K562 (cell line): ENCODE data around the gene CA7. TPM values are rescaled to one million over a fixed set of nuclear protein-coding genes. Genes with fewer than 3 reads are reported as not detected.

Source experiments
- FOXK1 ChIP-seq: sonication (generic); formaldehyde crosslinking; IDR thresholded peaks from 2 replicates; pipeline ENCODE4 v1.8.0; 2022; ENCODE audit warnings: missing genetic modification reagents, mild to moderate bottlenecking, borderline replicate concordance
- MYNN ChIP-seq, 2 experiments: sonication (generic); formaldehyde crosslinking in 1 of 2; IDR thresholded peaks; 2 replicates each; pipeline versions ENCODE4 v1.5.0 to v1.6.1; 2016 to 2020; ENCODE audit warnings: antibody characterized with exemption in 1 of 2, missing genetic modification reagents in 1 of 2
- RB1 ChIP-seq: fragments of 450-650 bp; IDR thresholded peaks from 2 replicates; pipeline ENCODE4 v1.6.1; 2017; ENCODE audit warnings: low read depth, mild to moderate bottlenecking
- RBM15 ChIP-seq: fragments of 200-400 bp; formaldehyde crosslinking; IDR thresholded peaks from 2 replicates; pipeline ENCODE4 v1.6.1; 2018; ENCODE audit warnings: mild to moderate bottlenecking, low read length, moderate library complexity; ENCODE audit not compliant: insufficient read depth
- ZFPM2 ChIP-seq: fragments of 250-450 bp; sonication (Bioruptor Pico); IDR thresholded peaks from 2 replicates; pipeline ENCODE4 v1.5.1; 2022; ENCODE audit warnings: mild to moderate bottlenecking
- polyA plus RNA-seq, 8 experiments: library from polyadenylated mRNA; depleted of rRNA in 4 of 8; stranded (reverse) in 5 of 8; unstranded in 3 of 8; fragments of >200 nt; fragmentation: Nextera tagmentation in 2 of 8; fragmentation: Illumina TruSeq in 1 of 8; extraction: Ambion mirVana in 2 of 8; extraction: Trizol in 1 of 8; gene quantifications; 2 replicates each; pipeline versions ENCODE4 v1.2.1 to v1.2.3, GENCODE V29; 2011 to 2014; ENCODE audit warnings: inconsistent platforms in 1 of 8, missing spikeins in 1 of 8
- total RNA-seq, 7 experiments: library from RNA; depleted of rRNA in 6 of 7; stranded (reverse); fragments of >200 nt in 6 of 7; fragmentation: Illumina TruSeq in 2 of 7; extraction: Trizol in 2 of 7; gene quantifications; 2 replicates each; pipeline versions ENCODE4 v1.2.1 to v1.2.3, GENCODE V29; 2011 to 2021; ENCODE audit warnings: low replicate concordance in 1 of 7
- TF ChIP-seq, protein P1 (sequence below): fragments of 150-350 bp; IDR thresholded peaks from 2 replicates; pipeline ENCODE4 v1.6.1; 2014; ENCODE audit warnings: low read depth, mild to moderate bottlenecking, low read length, borderline replicate concordance
- TF ChIP-seq, protein P2 (sequence below), 2 experiments: fragments of 450-650 bp; IDR thresholded peaks; 2 replicates each; pipeline ENCODE4 v1.6.1; 2016; ENCODE audit warnings: mild to moderate bottlenecking in 2 of 2, borderline replicate concordance in 1 of 2, low read depth in 1 of 2, moderate library complexity in 1 of 2
- TF ChIP-seq, protein P3 (sequence below), 3 experiments: fragments of 200-800 bp in 1 of 3; sonication (Bioruptor generic) in 1 of 3; sonication (generic) in 1 of 3; formaldehyde crosslinking in 1 of 3; IDR thresholded peaks; 2 replicates each; pipeline versions ENCODE4 v1.6.1 to v1.8.0; 2016 to 2022; ENCODE audit warnings: mild to moderate bottlenecking in 2 of 3, missing compliant biosample characterization in 2 of 3, missing genetic modification characterization in 2 of 3, missing genetic modification reagents in 1 of 3

The CA7 gene
- total and polyA plus RNA-seq, 9 of the 15 experiments (the other 6 are each of a cell fraction or from before 2014, with no cell fraction given), result 0.03 to 0.07 (median 0.05) TPM; not detected in 5

DNA sequence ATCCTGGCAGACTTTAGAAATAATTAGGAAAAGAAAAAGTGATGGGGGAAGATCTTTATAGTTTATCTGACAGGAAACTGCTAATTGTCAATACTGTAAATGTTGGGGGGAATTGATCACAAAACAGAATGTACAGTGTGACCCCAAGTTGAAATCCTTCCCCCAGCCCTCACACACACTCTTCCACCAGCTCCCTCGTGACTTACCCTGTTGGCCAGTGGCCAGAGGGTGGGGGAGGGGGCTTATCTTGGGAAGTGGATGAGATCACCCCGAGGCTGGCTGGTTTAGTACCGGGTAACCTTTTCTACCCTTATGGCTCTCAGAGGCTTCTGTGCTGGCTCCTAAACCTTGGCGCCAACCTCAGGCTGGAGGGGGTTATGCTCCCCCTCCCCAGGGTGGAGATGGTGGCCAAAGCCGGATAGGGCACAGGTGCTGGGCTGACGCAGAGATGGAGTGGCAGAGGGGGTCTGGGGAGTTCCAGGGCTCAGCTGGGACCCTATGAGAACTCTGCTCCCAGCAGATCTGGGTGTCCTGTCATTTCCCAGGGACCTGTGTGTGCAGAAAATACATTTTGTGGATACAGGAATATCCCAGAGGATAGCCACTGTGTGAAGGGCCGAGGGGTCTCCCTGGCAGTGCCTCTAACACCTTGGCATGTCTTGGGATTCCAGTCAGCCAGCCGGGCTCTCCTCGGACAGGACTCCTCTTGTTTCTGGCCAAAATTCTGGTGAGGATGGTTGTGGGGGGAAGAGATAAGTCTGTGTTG, 55.9 kb downstream of the CA7 start (continued):
- TF ChIP-seq, protein P1, sequence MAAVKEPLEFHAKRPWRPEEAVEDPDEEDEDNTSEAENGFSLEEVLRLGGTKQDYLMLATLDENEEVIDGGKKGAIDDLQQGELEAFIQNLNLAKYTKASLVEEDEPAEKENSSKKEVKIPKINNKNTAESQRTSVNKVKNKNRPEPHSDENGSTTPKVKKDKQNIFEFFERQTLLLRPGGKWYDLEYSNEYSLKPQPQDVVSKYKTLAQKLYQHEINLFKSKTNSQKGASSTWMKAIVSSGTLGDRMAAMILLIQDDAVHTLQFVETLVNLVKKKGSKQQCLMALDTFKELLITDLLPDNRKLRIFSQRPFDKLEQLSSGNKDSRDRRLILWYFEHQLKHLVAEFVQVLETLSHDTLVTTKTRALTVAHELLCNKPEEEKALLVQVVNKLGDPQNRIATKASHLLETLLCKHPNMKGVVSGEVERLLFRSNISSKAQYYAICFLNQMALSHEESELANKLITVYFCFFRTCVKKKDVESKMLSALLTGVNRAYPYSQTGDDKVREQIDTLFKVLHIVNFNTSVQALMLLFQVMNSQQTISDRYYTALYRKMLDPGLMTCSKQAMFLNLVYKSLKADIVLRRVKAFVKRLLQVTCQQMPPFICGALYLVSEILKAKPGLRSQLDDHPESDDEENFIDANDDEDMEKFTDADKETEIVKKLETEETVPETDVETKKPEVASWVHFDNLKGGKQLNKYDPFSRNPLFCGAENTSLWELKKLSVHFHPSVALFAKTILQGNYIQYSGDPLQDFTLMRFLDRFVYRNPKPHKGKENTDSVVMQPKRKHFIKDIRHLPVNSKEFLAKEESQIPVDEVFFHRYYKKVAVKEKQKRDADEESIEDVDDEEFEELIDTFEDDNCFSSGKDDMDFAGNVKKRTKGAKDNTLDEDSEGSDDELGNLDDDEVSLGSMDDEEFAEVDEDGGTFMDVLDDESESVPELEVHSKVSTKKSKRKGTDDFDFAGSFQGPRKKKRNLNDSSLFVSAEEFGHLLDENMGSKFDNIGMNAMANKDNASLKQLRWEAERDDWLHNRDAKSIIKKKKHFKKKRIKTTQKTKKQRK, result no peak
- TF ChIP-seq MYNN (IDR thresholded peaks at IDR 0.05), result peak; percentile 72
- TF ChIP-seq MYNN (CRISPR knock-in tag; IDR thresholded peaks at IDR 0.05), result no peak
- TF ChIP-seq RB1, result no peak
- TF ChIP-seq FOXK1 (CRISPR knock-in tag), result no peak
- TF ChIP-seq ZFPM2 (CRISPR knock-in tag), result no peak
- TF ChIP-seq, protein P2, sequence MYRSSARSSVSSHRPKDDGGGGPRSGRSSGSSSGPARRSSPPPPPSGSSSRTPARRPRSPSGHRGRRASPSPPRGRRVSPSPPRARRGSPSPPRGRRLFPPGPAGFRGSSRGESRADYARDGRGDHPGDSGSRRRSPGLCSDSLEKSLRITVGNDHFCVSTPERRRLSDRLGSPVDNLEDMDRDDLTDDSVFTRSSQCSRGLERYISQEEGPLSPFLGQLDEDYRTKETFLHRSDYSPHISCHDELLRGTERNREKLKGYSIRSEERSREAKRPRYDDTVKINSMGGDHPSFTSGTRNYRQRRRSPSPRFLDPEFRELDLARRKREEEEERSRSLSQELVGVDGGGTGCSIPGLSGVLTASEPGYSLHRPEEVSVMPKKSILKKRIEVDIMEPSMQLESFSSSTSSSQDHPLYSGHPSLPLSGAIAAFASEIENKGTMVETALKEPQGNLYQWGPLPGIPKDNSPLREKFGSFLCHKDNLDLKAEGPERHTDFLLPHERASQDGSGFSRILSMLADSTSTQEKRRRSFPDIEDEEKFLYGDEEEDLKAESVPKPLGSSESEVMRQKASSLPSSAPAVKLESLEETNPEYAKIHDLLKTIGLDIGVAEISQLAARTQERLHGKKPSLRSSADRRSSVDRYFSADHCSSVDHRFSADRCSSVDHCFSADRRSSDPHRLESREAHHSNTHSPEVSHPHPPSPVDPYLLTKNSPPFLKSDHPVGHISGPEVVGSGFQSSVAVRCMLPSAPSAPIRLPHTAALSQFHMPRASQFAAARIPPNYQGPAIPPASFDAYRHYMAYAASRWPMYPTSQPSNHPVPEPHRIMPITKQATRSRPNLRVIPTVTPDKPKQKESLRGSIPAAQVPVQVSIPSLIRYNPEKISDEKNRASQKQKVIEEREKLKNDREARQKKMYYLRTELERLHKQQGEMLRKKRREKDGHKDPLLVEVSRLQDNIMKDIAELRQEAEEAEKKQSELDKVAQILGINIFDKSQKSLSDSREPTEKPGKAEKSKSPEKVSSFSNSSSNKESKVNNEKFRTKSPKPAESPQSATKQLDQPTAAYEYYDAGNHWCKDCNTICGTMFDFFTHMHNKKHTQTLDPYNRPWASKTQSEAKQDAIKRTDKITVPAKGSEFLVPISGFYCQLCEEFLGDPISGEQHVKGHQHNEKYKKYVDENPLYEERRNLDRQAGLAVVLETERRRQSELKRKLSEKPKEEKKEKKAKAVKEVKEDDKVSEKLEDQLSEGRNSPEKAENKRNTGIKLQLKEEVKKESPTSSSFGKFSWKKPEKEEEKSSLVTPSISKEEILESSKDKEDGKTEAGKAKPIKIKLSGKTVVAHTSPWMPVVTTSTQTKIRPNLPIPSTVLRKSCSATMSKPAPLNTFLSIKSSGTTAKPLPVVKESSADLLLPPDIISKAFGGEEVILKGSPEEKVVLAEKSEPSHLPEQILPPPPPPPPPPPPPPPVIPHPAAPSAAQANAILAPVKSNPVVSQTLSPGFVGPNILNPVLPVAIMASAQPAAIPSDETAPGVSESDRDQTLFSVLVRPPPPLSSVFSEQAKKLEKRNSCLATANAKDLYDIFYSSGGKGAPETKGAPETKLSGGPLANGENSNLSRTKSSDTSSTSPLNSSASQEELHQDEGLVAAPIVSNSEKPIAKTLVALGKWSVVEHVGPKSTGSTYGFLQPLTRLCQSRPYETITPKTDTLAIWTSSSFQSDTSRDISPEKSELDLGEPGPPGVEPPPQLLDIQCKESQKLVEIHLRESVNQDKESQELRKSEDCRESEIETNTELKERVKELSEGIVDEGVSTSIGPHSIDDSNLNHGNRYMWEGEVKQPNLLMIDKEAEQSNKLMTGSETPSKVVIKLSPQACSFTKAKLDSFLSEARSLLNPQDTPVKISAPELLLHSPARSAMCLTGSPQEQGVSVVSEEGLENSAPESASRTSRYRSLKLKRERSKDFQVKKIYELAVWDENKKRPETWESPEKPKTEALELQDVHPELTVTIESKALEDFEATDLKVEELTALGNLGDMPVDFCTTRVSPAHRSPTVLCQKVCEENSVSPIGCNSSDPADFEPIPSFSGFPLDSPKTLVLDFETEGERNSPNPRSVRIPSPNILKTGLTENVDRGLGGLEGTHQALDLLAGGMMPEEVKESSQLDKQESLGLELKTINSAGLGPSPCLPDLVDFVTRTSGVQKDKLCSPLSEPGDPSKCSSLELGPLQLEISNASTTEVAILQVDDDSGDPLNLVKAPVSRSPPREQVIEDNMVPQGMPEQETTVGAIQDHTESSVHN (IDR thresholded peaks at IDR 0.05; ENCODE audit: borderline replicate concordance in 1 of 2, low read depth in 1 of 2), result peak in 1 of 2 experiments; percentile 61; a peak in 2 of 4 replicates
- TF ChIP-seq, protein P3, sequence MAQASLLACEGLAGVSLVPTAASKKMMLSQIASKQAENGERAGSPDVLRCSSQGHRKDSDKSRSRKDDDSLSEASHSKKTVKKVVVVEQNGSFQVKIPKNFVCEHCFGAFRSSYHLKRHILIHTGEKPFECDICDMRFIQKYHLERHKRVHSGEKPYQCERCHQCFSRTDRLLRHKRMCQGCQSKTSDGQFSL (CRISPR knock-in tag; IDR thresholded peaks at IDR 0.05), result no peak
- TF ChIP-seq, protein P3 (tag; IDR thresholded peaks at IDR 0.05), result no peak; a peak in 1 of 4 replicates
- TF ChIP-seq RBM15, result no peak
